Measurements from ENCODE around the gene KCNJ10.

Gene KCNJ10

DNA sequence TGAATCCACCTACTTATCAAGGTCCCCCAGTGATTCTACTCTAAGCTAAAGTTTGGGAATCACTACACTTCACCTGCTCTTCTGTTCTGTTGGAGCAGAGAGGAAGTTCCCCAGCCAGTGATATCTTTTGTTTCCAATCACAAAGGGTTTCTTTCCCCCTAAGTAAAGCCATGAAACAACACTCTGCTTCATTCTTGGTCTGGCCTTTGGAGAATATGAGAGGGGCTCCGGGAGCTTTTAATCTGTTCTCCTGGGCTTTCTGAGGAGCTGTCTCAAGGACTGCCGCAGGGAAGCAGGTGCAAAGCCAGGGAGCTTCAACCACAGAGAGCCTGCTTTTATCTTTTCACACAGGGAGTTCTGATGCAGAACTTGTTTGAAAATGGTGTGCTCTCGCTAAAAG lies 105.8 kb downstream of the KCNJ10 start:
- no peaks in the 10 kb centered on the region for H3K9me3 ChIP-seq (ENCODE audit: insufficient read depth, low read depth, low read length)
- H3K36me3 ChIP-seq (ENCODE audit: insufficient read depth, low read depth, low read length), result no peaks in the 10 kb centered on the region
- H3K27ac ChIP-seq (ENCODE audit: low read length), result no peak overlapping the region
- H3K27me3 ChIP-seq (ENCODE audit: insufficient read depth, low read length), result 0 out of 2 replicates have a peak, but pooled peaks cover 3% of the 10 kb centered on the region
- H3K4me3 ChIP-seq (ENCODE audit: low read length), result no peak overlapping the region
- no peak overlapping the region for H3K9ac ChIP-seq (ENCODE audit: low read depth, low read length)
- H3K4me1 ChIP-seq (ENCODE audit: insufficient read depth, low read length), result 0 out of 2 replicates have a peak, but pooled peaks cover 5% of the 10 kb centered on the region

DNA sequence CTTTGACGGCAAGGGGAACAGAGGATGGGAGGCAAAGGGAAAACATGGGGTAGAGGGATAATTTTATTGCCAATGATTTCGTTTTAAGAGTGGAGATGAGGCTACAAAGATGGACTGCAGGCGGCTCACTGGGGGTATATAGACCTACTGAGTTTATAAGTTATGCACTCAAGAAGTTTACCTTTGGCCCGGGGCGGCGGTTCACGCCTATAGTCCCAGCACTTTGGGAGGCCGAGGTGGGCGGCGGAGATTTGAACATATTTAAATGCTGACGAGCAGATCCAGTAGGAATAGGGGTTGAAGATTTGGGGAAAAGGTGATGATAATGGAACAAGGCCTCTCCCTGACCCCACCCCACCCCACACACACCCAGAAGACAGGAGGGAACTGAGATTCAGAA lies 107.8 kb downstream of the KCNJ10 start:
- Histone ChIP-seq H3K9me3 (ENCODE audit: insufficient read depth, low read depth, low read length) (no peaks in the 10 kb centered on the region), H3K27me3 (ENCODE audit: insufficient read depth, low read length) (0 out of 2 replicates have a peak, but pooled peaks cover 3% of the 10 kb centered on the region), H3K9ac (ENCODE audit: low read depth, low read length) (no peak overlapping the region), H3K4me1 (ENCODE audit: insufficient read depth, low read length) (0 out of 2 replicates have a peak, but pooled peaks cover 5% of the 10 kb centered on the region), H3K36me3 (ENCODE audit: insufficient read depth, low read depth, low read length) (no peaks in the 10 kb centered on the region), H3K27ac (ENCODE audit: low read length) (no peak overlapping the region), H3K4me3 (ENCODE audit: low read length) (no peak overlapping the region)

GRCh38 chr1:159961636-159962035 lies 108.3 kb downstream of the KCNJ10 start:
- H3K27me3 ChIP-seq (ENCODE audit: insufficient read depth, low read length), result 0 out of 2 replicates have a peak, but pooled peaks cover 3% of the 10 kb centered on the region

DNA sequence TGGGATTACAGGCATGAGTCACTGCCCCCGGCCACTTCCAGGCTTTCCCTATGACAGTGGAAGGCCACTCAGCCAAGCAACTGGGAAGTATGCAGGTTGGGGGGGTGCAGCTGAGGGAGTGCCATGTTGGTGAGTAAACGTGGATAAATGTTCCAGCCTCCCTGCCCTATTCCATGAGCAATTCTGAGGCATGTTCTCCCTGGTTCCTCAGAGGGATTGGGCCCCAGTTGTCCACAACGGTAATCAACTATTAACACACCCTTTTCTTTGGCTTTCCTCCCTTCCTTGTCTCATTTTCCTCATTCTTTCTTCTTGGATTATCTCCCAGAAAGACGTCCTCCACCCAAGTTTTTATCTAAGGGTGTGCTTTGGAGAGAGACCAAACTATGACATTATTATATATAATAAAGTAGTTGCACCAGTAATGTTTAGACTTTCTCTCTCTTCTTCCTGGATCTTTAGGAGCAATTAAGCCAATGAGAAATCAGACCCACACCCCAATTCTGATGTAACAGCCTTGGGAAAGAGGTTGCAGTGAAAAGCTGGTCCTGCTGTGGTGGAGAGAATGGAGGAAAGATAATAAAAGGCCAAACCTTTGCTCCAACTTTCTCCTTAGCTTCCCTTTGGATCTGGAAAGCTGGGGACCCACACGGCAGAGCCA lies 109.1 kb downstream of the KCNJ10 start:
- Histone ChIP-seq H3K27ac (ENCODE audit: low read length) (no peak overlapping the region), H3K4me3 (ENCODE audit: low read length) (no peak overlapping the region), H3K4me1 (ENCODE audit: insufficient read depth, low read length) (0 out of 2 replicates have a peak, but pooled peaks cover 5% of the 10 kb centered on the region)

More at GRCh38 chr1:159961636-159962035, 108.3 kb downstream of the KCNJ10 start:
- Histone ChIP-seq H3K4me3 (ENCODE audit: low read length) (no peak overlapping the region), H3K36me3 (ENCODE audit: insufficient read depth, low read depth, low read length) (no peaks in the 10 kb centered on the region), H3K9me3 (ENCODE audit: insufficient read depth, low read depth, low read length) (no peaks in the 10 kb centered on the region), H3K27ac (ENCODE audit: low read length) (no peak overlapping the region), H3K4me1 (ENCODE audit: insufficient read depth, low read length) (0 out of 2 replicates have a peak, but pooled peaks cover 5% of the 10 kb centered on the region), H3K9ac (ENCODE audit: low read depth, low read length) (no peak overlapping the region)

GRCh38 chr1:159959451-159959850 lies 110.5 kb downstream of the KCNJ10 start:
- Histone ChIP-seq H3K27me3 (ENCODE audit: insufficient read depth, low read length) (0 out of 2 replicates have a peak, but pooled peaks cover 3% of the 10 kb centered on the region), H3K27ac (ENCODE audit: low read length) (no peak overlapping the region), H3K36me3 (ENCODE audit: insufficient read depth, low read depth, low read length) (no peaks in the 10 kb centered on the region), H3K9me3 (ENCODE audit: insufficient read depth, low read depth, low read length) (no peaks in the 10 kb centered on the region), H3K4me3 (ENCODE audit: low read length) (no peak overlapping the region), H3K4me1 (ENCODE audit: insufficient read depth, low read length) (0 out of 2 replicates have a peak, but pooled peaks cover 5% of the 10 kb centered on the region), H3K9ac (ENCODE audit: low read depth, low read length) (no peak overlapping the region)

More for the DNA sequence above, 109.1 kb downstream of the KCNJ10 start:
- Histone ChIP-seq H3K9ac (ENCODE audit: low read depth, low read length) (no peak overlapping the region), H3K36me3 (ENCODE audit: insufficient read depth, low read depth, low read length) (no peaks in the 10 kb centered on the region), H3K27me3 (ENCODE audit: insufficient read depth, low read length) (0 out of 2 replicates have a peak, but pooled peaks cover 3% of the 10 kb centered on the region), H3K9me3 (ENCODE audit: insufficient read depth, low read depth, low read length) (no peaks in the 10 kb centered on the region)

GRCh38 chr1:159958719-159959380 lies 111.1 kb downstream of the KCNJ10 start:
- H3K4me3 ChIP-seq (ENCODE audit: low read length), result no peak overlapping the region
- H3K27ac ChIP-seq (ENCODE audit: low read length), result no peak overlapping the region
- H3K36me3 ChIP-seq (ENCODE audit: insufficient read depth, low read depth, low read length), result no peaks in the 10 kb centered on the region
- H3K9me3 ChIP-seq (ENCODE audit: insufficient read depth, low read depth, low read length), result no peaks in the 10 kb centered on the region
- 0 out of 2 replicates have a peak, but pooled peaks cover 3% of the 10 kb centered on the region for H3K27me3 ChIP-seq (ENCODE audit: insufficient read depth, low read length)
- H3K4me1 ChIP-seq (ENCODE audit: insufficient read depth, low read length), result no peaks in the 10 kb centered on the region
- no peak overlapping the region for H3K9ac ChIP-seq (ENCODE audit: low read depth, low read length)

DNA sequence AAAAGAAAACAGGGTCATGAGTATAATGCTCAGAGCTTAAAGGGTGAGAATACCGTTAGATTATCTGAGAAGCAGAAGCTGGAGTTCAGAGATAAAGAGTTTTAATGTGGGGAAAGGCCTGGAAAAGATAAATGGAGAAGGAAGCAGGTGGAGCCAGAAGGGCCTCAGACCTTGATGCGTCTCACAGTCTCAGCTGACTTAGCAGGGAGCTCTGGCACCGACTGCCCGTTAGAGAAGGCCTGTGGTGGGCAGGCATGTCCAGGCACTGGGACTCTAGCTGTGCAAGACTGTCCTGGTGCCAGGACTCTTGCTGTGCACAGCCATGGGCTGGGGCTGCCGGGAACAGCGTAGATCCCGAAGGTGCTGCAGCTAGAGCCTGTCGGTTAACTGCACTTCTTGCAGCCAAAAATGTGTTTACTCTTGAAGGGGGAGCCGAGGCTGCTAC lies 112.1 kb downstream of the KCNJ10 start:
- Histone ChIP-seq H3K27ac (ENCODE audit: low read length) (no peak overlapping the region), H3K27me3 (ENCODE audit: insufficient read depth, low read length) (no peaks in the 10 kb centered on the region; the same call in 1 of the 2 replicates), H3K36me3 (ENCODE audit: insufficient read depth, low read depth, low read length) (no peaks in the 10 kb centered on the region), H3K9ac (ENCODE audit: low read depth, low read length) (no peak overlapping the region), H3K4me3 (ENCODE audit: low read length) (no peak overlapping the region), H3K4me1 (ENCODE audit: insufficient read depth, low read length) (no peaks in the 10 kb centered on the region), H3K9me3 (ENCODE audit: insufficient read depth, low read depth, low read length) (no peaks in the 10 kb centered on the region)

- Histone ChIP-seq H3K27ac (ENCODE audit: low read length) (no peak overlapping the region), H3K9me3 (ENCODE audit: insufficient read depth, low read depth, low read length) (no peaks in the 10 kb centered on the region), H3K4me1 (ENCODE audit: insufficient read depth, low read length) (no peaks in the 10 kb centered on the region), H3K27me3 (ENCODE audit: insufficient read depth, low read length) (no peaks in the 10 kb centered on the region; the same call in 1 of the 2 replicates), H3K4me3 (ENCODE audit: low read length) (no peak overlapping the region), H3K36me3 (ENCODE audit: insufficient read depth, low read depth, low read length) (no peaks in the 10 kb centered on the region), H3K9ac (ENCODE audit: low read depth, low read length) (no peak overlapping the region)
Observed at GRCh38 chr1:159955456-159955855, 114.5 kb downstream of the KCNJ10 start.

- Histone ChIP-seq H3K4me3 (ENCODE audit: low read length) (no peak within 1 kb of the TSS), H3K4me1 (ENCODE audit: insufficient read depth, low read length) (no peaks in the 10 kb centered on the region), H3K27ac (ENCODE audit: low read length) (no peak within 1 kb of the TSS), H3K9ac (ENCODE audit: low read depth, low read length) (no peak within 1 kb of the TSS; the same call in 1 of the 2 replicates), H3K9me3 (ENCODE audit: insufficient read depth, low read depth, low read length) (no peaks in the 10 kb centered on the region), H3K36me3 (ENCODE audit: insufficient read depth, low read depth, low read length) (no peaks in the 10 kb centered on the region), H3K27me3 (ENCODE audit: insufficient read depth, low read length) (no peaks in the 10 kb centered on the region; the same call in 1 of the 2 replicates)
Observed at GRCh38 chr1:159953536-159954515, 116.1 kb downstream of the KCNJ10 start, which contains the start of gene SLAMF9. Gene SLAMF9 (minus strand): TSS chr1:159954237. CDS start chr1:159954137, 100 bp downstream.

- Histone ChIP-seq H3K27ac (ENCODE audit: low read length) (no peak overlapping the region), H3K27me3 (ENCODE audit: insufficient read depth, low read length) (no peaks in the 10 kb centered on the region; the same call in 1 of the 2 replicates), H3K9me3 (ENCODE audit: insufficient read depth, low read depth, low read length) (no peaks in the 10 kb centered on the region), H3K4me1 (ENCODE audit: insufficient read depth, low read length) (no peaks in the 10 kb centered on the region), H3K4me3 (ENCODE audit: low read length) (no peak overlapping the region), H3K9ac (ENCODE audit: low read depth, low read length) (no peak overlapping the region), H3K36me3 (ENCODE audit: insufficient read depth, low read depth, low read length) (no peaks in the 10 kb centered on the region)
Observed at GRCh38 chr1:159952932-159953331, 117.0 kb downstream of the KCNJ10 start.

DNA sequence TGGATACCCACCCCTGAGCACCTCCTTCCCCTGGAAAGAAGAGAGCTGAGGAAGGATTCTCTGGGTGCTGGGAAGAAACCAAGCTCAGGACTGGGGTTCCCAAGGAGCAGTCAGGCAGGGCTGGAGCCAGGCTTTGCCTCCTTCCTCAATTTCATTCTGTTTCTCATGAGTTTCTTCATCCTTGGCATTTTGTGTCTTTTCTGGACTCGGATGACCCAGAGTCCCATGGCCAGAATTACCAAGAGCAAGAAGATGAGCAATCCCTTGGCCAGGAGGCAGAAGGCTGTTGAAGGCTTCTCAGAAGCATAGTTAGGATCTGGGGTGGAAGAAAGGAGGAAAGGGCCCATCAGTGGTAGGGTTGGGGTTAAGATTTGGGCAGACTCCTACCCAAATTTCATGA lies 118.4 kb downstream of the KCNJ10 start:
- Histone ChIP-seq H3K36me3 (ENCODE audit: insufficient read depth, low read depth, low read length) (no peaks in the 10 kb centered on the region), H3K9me3 (ENCODE audit: insufficient read depth, low read depth, low read length) (no peaks in the 10 kb centered on the region), H3K27ac (ENCODE audit: low read length) (no peak overlapping the region)

More for the DNA sequence above, 118.4 kb downstream of the KCNJ10 start:
- H3K4me1 ChIP-seq (ENCODE audit: insufficient read depth, low read length), result peaks cover under 1% of the 10 kb centered on the region
- no peaks in the 10 kb centered on the region; the same call in 1 of the 2 replicates for H3K27me3 ChIP-seq (ENCODE audit: insufficient read depth, low read length)
- no peak overlapping the region for H3K9ac ChIP-seq (ENCODE audit: low read depth, low read length)
- H3K4me3 ChIP-seq (ENCODE audit: low read length), result no peak overlapping the region

All from iPS-20b (cell line).